ENCODE measurements around the gene RUNX2.

The RUNX2 gene

DNA sequence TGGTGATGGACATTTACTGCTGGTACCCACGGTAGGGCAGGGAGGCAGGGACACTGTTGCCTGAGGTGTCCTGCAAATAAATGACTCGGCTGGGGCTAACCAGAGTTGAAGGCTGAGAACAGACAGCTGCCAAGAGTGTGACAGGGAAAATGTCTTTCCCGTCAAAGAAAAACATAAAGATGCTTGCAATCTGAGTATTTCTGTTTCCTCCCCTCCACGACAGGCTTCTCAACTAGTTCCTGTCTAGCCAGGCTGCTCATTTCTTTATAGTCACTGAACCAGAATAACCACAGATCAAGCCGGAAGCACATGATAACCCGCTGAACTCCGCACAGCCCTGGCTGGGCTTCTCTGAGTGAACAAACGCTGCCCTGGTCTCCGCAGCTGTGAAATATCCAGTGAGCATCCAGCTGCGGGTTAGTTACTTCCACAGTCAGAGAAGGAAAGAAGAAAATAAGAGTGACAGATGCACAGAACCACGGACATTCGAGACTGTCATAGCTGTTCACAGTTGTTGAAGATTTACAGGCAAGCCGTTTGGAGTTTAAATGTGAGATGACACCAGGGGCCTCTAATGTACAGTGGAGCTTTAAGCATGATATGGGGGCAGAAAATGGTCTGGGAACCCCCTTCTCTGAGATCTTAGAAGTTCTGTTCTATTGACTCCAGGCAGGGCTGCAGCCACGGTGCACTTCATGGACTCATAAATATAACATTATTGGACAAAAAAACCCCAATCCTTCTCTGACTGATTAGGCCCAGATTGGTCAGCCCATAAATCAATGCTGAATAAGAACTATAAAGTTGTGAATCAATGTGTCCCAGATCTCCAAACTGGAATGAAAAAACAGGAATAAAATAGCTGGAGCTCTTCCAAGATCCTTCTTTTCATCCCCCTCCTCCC lies 349.5 kb downstream of the RUNX2 start:
- POLR2A ChIA-PET, result no interaction called here

DNA sequence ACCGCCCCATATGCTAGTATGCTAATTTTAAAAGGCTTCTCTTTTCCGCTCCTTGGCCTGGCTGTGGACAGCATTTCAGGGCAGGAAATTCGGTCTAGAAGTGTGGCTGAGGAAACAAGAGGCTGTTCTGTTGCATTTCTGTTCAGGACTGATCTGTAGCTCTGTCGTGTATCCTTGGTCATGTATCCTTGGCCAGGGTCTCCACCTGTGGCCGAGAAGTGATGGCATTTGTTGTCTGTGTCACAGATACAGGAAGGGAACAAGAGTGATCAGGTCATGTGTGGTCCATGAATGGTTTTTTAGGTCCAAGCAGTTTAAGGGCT lies 350.1 kb downstream of the RUNX2 start:
- no peak for DNase-seq (ENCODE audit: extremely low spot score)
- no peak for TF ChIP-seq BHLHE40 (IDR thresholded peaks at IDR 0.05; ENCODE audit: borderline replicate concordance)
- TF ChIP-seq TARDBP (IDR thresholded peaks at IDR 0.05), result no peak
- TF ChIP-seq SP1 (IDR thresholded peaks at IDR 0.05), result no peak
- no peak for TF ChIP-seq FOXA1 (IDR thresholded peaks at IDR 0.05)
- TF ChIP-seq ARNT (IDR thresholded peaks at IDR 0.05), result no peak
- TF ChIP-seq CTBP1 (IDR thresholded peaks at IDR 0.05; ENCODE audit: borderline replicate concordance), result no peak
- TF ChIP-seq SUZ12 (IDR thresholded peaks at IDR 0.05), result no peak
- CTCF ChIA-PET, result no interaction called here
- POLR2A ChIA-PET, result no interaction called here

More for the DNA sequence above, 349.5 kb downstream of the RUNX2 start:
- CTCF ChIA-PET, result no interaction called here
- TF ChIP-seq ELF4 (IDR thresholded peaks at IDR 0.05), result no peak
- TF ChIP-seq HDGF (IDR thresholded peaks at IDR 0.05; ENCODE audit: borderline replicate concordance), result no peak
- TF ChIP-seq, protein P1, sequence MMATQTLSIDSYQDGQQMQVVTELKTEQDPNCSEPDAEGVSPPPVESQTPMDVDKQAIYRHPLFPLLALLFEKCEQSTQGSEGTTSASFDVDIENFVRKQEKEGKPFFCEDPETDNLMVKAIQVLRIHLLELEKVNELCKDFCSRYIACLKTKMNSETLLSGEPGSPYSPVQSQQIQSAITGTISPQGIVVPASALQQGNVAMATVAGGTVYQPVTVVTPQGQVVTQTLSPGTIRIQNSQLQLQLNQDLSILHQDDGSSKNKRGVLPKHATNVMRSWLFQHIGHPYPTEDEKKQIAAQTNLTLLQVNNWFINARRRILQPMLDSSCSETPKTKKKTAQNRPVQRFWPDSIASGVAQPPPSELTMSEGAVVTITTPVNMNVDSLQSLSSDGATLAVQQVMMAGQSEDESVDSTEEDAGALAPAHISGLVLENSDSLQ (IDR thresholded peaks at IDR 0.05), result no peak
- no peak for TF ChIP-seq FOXA1 (IDR thresholded peaks at IDR 0.05)
- TF ChIP-seq ZNF384 (IDR thresholded peaks at IDR 0.05), result no peak
- TF ChIP-seq L3MBTL2 (conservative IDR thresholded peaks at IDR 0.05), result no peak
- TF ChIP-seq SUZ12 (IDR thresholded peaks at IDR 0.05), result no peak
- TF ChIP-seq FOXK2 (IDR thresholded peaks at IDR 0.05), result no peak
- TF ChIP-seq BHLHE40 (IDR thresholded peaks at IDR 0.05; ENCODE audit: borderline replicate concordance), result no peak
- no peak for DNase-seq (ENCODE audit: extremely low spot score)

- DNase-seq (ENCODE audit: extremely low spot score), result no peak
- ChIA-PET CTCF (no interaction called here), POLR2A (no interaction called here)
- no peak for TF ChIP-seq FOXA1 (IDR thresholded peaks at IDR 0.05)
- TF ChIP-seq TARDBP (IDR thresholded peaks at IDR 0.05), result no peak
- no peak for TF ChIP-seq SUZ12 (IDR thresholded peaks at IDR 0.05)
- no peak for TF ChIP-seq FOXK2 (IDR thresholded peaks at IDR 0.05)
- no peak for TF ChIP-seq ELF4 (IDR thresholded peaks at IDR 0.05)
- no peak for TF ChIP-seq NFRKB (IDR thresholded peaks at IDR 0.05)
- no peak for TF ChIP-seq SP1 (IDR thresholded peaks at IDR 0.05)
- TF ChIP-seq, protein P1 (IDR thresholded peaks at IDR 0.05), result no peak
- TF ChIP-seq ZNF384 (IDR thresholded peaks at IDR 0.05), result no peak
- no peak for TF ChIP-seq ARNT (IDR thresholded peaks at IDR 0.05)
- no peak for TF ChIP-seq HDGF (IDR thresholded peaks at IDR 0.05; ENCODE audit: borderline replicate concordance)
- no peak for TF ChIP-seq BHLHE40 (IDR thresholded peaks at IDR 0.05; ENCODE audit: borderline replicate concordance)
- TF ChIP-seq CTBP1 (IDR thresholded peaks at IDR 0.05; ENCODE audit: borderline replicate concordance), result no peak
- TF ChIP-seq L3MBTL2 (conservative IDR thresholded peaks at IDR 0.05), result no peak
- no peak for TF ChIP-seq LEF1 (IDR thresholded peaks at IDR 0.05; ENCODE audit: borderline replicate concordance)
- TF ChIP-seq FOXM1 (IDR thresholded peaks at IDR 0.05; ENCODE audit: borderline replicate concordance), result no peak
These were observed 351.0 kb downstream of the RUNX2 start for GRCh38 chr6:45679163-45679562.

GRCh38 chr6:45679631-45680030 lies 351.5 kb downstream of the RUNX2 start:
- DNase-seq (ENCODE audit: extremely low spot score), result no peak
- TF ChIP-seq FOXM1 (IDR thresholded peaks at IDR 0.05; ENCODE audit: borderline replicate concordance), result no peak
- no peak for TF ChIP-seq TARDBP (IDR thresholded peaks at IDR 0.05)
- ChIA-PET POLR2A (no interaction called here), CTCF (no interaction called here)

DNA sequence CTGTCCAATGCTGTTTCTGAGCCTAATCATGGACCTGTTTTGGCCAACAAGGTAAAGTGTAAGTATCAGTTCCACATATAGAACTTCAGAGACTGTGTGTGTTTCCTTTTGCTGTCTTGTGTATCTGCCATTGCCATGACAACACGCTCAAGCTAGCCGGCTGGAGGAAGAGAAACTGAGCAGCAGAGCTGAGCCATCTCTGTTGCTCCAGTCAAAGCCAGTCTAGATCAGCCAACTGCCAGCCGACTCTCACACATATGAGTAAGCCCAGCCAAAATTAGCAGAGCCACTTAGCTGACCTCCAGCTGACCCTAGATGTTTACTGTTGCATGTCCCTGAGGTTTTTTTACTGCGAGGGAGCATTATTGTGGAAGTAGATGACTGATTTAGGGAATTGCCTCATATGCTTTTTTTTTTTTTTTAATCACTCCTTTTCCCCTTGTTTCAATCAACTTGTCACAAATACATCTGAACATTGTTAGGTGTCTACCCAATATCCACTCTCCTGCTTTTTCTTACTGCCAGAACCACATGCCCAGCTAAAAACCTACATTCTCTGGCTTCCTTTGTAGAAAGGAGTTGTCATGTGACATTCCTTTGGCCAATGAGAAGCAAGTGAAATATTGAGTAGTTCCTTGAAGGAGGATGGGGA lies 353.9 kb downstream of the RUNX2 start:
- ChIA-PET CTCF (no interaction called here), POLR2A (interaction anchor here (1.0 kb wide), 1 partner anchor 32 kb away, joined by 3 read pairs; no protein-coding TSS in a partner anchor)
- no peak for DNase-seq (ENCODE audit: extremely low spot score)
- TF ChIP-seq HDGF (IDR thresholded peaks at IDR 0.05; ENCODE audit: borderline replicate concordance) (no peak), ARNT (IDR thresholded peaks at IDR 0.05) (no peak)

DNA sequence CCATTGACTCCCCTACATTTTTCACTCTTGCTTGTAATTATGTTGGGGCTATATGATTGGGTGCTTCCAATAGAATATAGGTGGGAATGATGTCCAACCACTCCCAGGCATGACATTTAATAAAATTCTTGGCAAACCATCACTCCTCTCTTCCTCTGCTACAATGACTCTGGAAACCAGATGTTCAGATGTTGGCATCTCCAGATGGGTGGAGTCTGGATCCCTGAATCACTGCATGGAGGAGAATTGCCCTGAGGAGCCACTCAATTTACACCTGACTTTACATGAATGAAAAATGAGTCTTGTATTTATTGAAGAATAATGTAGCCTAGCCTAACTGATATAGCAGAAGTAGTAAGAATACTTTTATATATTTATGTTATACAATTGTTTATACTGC lies 356.3 kb downstream of the RUNX2 start:
- ChIA-PET POLR2A (no interaction called here), CTCF (interaction anchor here (0.5 kb wide), 1 partner anchor 18 kb away, joined by 9 read pairs; no protein-coding TSS in a partner anchor)
- no peak for TF ChIP-seq ELF4 (IDR thresholded peaks at IDR 0.05)
- no peak for TF ChIP-seq FOXK2 (IDR thresholded peaks at IDR 0.05)
- TF ChIP-seq HDGF (IDR thresholded peaks at IDR 0.05; ENCODE audit: borderline replicate concordance), result no peak
- no peak for TF ChIP-seq L3MBTL2 (conservative IDR thresholded peaks at IDR 0.05)
- no peak for TF ChIP-seq LEF1 (IDR thresholded peaks at IDR 0.05; ENCODE audit: borderline replicate concordance)
- no peak for TF ChIP-seq FOXA1 (IDR thresholded peaks at IDR 0.05)
- TF ChIP-seq SUZ12 (IDR thresholded peaks at IDR 0.05), result no peak
- TF ChIP-seq FOXM1 (IDR thresholded peaks at IDR 0.05; ENCODE audit: borderline replicate concordance), result no peak
- no peak for TF ChIP-seq SP1 (IDR thresholded peaks at IDR 0.05)
- TF ChIP-seq ARNT (IDR thresholded peaks at IDR 0.05), result no peak
- DNase-seq (ENCODE audit: extremely low spot score), result no peak

DNA sequence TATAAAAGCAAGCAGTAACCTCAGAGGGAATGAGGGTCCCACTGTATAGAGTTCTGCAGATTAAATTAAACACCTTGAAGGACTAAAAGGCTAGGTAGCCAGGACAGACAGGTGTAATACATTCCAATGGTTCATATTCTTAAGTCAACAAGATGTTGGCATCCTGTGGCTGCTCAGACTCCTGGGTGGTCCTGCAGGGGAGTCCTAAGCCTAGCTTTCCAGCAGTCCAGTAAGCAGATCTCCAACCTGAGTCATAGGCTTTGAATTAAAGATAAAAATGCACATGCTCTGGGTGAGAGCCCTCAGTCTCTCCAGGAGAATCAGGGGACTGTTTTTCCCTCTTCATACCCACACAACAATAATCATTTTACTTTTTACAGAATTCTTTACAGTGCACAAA lies 356.9 kb downstream of the RUNX2 start:
- TF ChIP-seq FOXK2 (IDR thresholded peaks at IDR 0.05) (no peak), ELF4 (IDR thresholded peaks at IDR 0.05) (no peak), SP1 (IDR thresholded peaks at IDR 0.05) (no peak), FOXA1 (IDR thresholded peaks at IDR 0.05) (no peak), HDGF (IDR thresholded peaks at IDR 0.05; ENCODE audit: borderline replicate concordance) (no peak)
- ChIA-PET CTCF (interaction anchor here (0.5 kb wide), 1 partner anchor 18 kb away, joined by 9 read pairs; no protein-coding TSS in a partner anchor), POLR2A (no interaction called here)
- no peak for DNase-seq (ENCODE audit: extremely low spot score)

All from HEK293T (cell line).